ENCODE measurements around the gene TCEAL4.

DNA sequence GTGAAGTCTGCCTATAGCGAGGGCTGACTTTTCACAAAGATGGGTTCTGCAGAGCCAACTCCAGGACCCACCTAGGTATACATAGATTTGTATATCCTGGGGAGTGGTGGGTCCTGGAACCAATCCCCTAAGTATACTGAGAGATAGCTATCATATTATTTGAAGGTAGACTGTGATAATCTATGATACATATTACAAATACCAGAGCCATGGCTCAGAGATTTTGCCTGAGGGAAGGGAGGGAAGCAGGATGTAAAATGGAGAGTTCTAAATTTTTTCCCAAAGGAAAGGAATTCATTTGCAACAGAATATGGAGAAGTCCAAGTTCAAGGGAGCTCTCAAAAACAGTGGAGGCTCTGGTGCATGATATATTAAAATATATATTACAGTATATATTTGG, 29.7 kb downstream of the TCEAL4 start:
- TF ChIP-seq, protein P1, sequence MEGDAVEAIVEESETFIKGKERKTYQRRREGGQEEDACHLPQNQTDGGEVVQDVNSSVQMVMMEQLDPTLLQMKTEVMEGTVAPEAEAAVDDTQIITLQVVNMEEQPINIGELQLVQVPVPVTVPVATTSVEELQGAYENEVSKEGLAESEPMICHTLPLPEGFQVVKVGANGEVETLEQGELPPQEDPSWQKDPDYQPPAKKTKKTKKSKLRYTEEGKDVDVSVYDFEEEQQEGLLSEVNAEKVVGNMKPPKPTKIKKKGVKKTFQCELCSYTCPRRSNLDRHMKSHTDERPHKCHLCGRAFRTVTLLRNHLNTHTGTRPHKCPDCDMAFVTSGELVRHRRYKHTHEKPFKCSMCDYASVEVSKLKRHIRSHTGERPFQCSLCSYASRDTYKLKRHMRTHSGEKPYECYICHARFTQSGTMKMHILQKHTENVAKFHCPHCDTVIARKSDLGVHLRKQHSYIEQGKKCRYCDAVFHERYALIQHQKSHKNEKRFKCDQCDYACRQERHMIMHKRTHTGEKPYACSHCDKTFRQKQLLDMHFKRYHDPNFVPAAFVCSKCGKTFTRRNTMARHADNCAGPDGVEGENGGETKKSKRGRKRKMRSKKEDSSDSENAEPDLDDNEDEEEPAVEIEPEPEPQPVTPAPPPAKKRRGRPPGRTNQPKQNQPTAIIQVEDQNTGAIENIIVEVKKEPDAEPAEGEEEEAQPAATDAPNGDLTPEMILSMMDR (IDR thresholded peaks at IDR 0.05 in 4 of 5, conservative IDR thresholded peaks at IDR 0.05 in 1 of 5): no peak
- no peak for TF ChIP-seq POLR2A (IDR thresholded peaks at IDR 0.05)

All from gastrocnemius medialis (tissue), 4 donors.